Activated T-helper 2 cell treated with anti-CD3 and anti-CD28 coated beads, Interferon-gamma antibody, Interleukin-2, Interleukin-4, amounts not matched to agents 10 μg/mL and 5 μg/mL and 100 μg/mL, durations not matched to agents 14 hours and 24 hours and 36 hours (primary cell): ENCODE measurements around the gene PSPH. TPM values are rescaled to one million over a fixed set of nuclear protein-coding genes. Genes with fewer than 3 reads are reported as not detected.

ENCODE experiments used
- DNase-seq: peaks from one replicate; pipeline ENCODE4 v3.0.0; 2021; ENCODE audit warnings: low spot score
- H3K27ac Mint-ChIP-seq: one replicate; pipeline ENCODE4 v1.8.0; 2021; ENCODE audit warnings: mixed read lengths
- H3K27me3 Mint-ChIP-seq: one replicate; pipeline ENCODE4 v1.8.0; 2021; ENCODE audit warnings: low read depth, mixed read lengths
- H3K36me3 Mint-ChIP-seq: one replicate; pipeline ENCODE4 v1.8.0; 2021; ENCODE audit warnings: low read depth, mixed read lengths
- H3K4me1 Mint-ChIP-seq: one replicate; pipeline ENCODE4 v1.8.0; 2021; ENCODE audit warnings: low read depth, mixed read lengths
- H3K4me3 Mint-ChIP-seq: one replicate; pipeline ENCODE4 v1.8.0; 2021; ENCODE audit warnings: low read depth, mild to moderate bottlenecking, moderate library complexity, mixed read lengths
- H3K9me3 Mint-ChIP-seq: one replicate; pipeline ENCODE4 v1.8.0; 2021; ENCODE audit warnings: mixed read lengths
- intact Hi-C: fragments of 100-400 bp; cut with micrococcal nuclease; formaldehyde crosslinking; loops from one replicate; pipeline ENCODE4 v1.15.1; 2023
- total RNA-seq: library from RNA; stranded (reverse); gene quantifications from 2 replicates; pipeline ENCODE4 v1.2.3, GENCODE V29; 2022

Gene PSPH
- total RNA-seq, 1 donor from 2014 or later, result 20.8 TPM

DNA sequence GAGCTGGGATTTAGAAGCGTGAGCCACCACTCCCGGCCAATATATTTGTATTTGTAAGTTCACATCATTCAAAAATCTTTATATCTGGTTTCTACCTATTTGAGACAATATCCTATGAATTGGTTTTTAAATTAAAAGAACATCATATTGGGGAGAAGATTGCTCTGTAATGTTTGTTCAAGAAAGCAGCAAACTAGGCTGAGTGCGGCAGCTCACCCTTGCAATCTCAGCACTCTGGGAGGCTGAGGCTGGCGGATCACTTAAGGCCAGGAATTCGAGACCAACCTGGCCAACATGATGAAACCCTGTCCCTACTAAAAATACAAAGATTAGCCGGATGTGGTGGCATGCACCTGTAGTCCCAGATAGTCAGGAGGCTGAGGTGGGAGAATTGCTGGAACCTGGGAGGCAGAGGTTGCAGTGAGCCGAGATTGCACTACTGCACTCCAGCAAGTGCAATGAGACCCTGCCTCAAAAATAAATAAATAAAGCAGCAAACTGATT lies 77.4 kb downstream of the PSPH start:
- Mint-ChIP-seq H3K9me3 (no peaks in the 10 kb centered on the region), H3K27me3 (no peaks in the 10 kb centered on the region), H3K4me1 (peaks cover 4% of the 10 kb centered on the region), H3K27ac (no peak overlapping the region), H3K36me3 (peaks cover 25% of the 10 kb centered on the region), H3K4me3 (no peak overlapping the region)
- intact Hi-C loops, result no loop called here
- DNase-seq, result no peak

DNA sequence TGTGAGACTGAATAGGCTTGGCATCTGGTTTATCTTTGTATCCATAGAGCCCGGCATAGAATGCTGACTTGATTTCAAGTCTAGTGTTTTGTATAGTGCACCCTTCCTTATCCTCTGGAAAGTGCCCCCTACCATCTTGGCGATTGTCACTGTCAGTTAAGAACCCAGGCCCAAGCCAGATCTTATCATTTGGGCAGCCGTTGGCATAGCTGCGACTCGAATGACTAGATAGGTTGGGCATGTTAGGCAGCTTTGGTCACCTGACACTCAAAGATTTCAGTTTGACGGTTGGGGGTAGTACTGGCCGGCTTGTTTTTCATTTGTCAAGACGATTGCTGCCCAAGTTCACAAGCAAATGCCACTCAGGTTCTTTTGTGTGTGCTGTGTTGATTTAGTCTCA lies 80.3 kb downstream of the PSPH start:
- Mint-ChIP-seq H3K27ac (no peak overlapping the region), H3K27me3 (no peaks in the 10 kb centered on the region), H3K9me3 (no peaks in the 10 kb centered on the region), H3K36me3 (peaks cover 21% of the 10 kb centered on the region), H3K4me1 (peaks cover 6% of the 10 kb centered on the region), H3K4me3 (no peak overlapping the region)
- no peak for DNase-seq
- intact Hi-C loops, result no loop called here

DNA sequence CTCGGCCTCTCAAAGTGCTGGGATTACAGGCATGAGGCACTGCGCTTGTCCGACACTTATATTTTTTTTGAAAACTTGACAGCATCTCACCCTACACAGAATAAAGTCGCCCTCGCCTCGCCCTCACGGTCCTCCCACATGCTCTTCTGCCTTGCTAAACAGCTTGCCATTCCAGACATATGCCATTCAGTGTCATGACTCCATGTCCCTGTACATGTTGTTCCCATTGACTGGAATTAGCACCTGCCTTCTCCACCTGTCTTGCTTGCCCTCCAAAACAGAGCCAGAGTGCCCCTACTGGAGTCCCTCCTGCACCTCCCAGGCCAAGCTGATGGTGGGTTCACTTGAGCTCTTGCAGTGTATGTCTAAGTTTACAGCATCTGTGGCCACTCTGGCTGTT lies 80.7 kb downstream of the PSPH start:
- DNase-seq, result no peak
- intact Hi-C loops, result no loop called here
- peaks cover 6% of the 10 kb centered on the region for H3K4me1 Mint-ChIP-seq
- no peak overlapping the region for H3K27ac Mint-ChIP-seq
- peaks cover 21% of the 10 kb centered on the region for H3K36me3 Mint-ChIP-seq
- H3K27me3 Mint-ChIP-seq, result no peaks in the 10 kb centered on the region
- no peaks in the 10 kb centered on the region for H3K9me3 Mint-ChIP-seq
- no peak overlapping the region for H3K4me3 Mint-ChIP-seq

DNA sequence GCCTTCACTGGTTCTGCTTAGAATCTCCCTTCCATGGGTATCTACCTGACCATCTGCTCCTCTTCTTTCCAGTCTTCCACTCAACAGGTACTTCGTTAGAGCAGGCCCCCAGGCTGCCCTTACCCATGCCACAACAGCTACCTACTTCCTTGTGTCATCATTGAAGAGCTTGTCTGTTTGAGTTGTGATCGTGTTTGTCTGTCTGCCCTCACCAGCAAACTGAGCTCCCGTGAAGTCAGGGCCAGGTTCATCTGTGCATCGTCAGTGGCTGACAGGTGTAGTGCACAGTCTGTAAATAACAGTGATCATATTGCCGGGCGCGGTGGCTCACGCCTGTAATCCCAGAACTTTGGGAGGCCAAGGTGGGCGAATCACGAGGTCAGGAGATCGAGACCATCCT lies 81.9 kb downstream of the PSPH start:
- Mint-ChIP-seq H3K27me3 (no peaks in the 10 kb centered on the region), H3K27ac (no peak overlapping the region)

DNA sequence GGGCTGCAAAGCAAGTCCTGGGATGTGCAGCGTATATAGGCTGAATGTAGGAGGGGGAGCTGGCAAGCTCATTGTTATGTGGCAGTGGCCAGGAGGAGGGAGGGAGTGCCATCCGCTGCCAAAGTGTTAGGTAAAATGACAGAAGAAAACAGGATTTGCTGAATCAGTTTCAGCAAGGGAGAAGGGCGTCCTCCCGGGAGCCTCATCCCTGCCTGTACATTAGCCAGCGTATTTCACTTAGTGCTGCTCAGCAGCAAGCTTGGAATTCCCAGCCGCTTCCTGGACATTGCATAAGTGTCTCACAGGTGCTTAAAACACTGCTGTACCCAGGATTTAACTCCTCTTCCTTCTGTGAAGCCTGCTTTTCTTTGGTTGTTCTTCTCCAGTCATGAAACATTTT lies 84.4 kb downstream of the PSPH start:
- Mint-ChIP-seq H3K36me3 (peaks cover 21% of the 10 kb centered on the region), H3K27me3 (no peaks in the 10 kb centered on the region), H3K4me1 (peaks cover 14% of the 10 kb centered on the region), H3K27ac (no peak overlapping the region), H3K4me3 (no peak overlapping the region), H3K9me3 (no peaks in the 10 kb centered on the region)
- no peak for DNase-seq
- intact Hi-C loops, result no loop called here

More for the DNA sequence above, 81.9 kb downstream of the PSPH start:
- intact Hi-C loops, result no loop called here
- Mint-ChIP-seq H3K9me3 (no peaks in the 10 kb centered on the region), H3K4me1 (peaks cover 6% of the 10 kb centered on the region), H3K4me3 (no peak overlapping the region), H3K36me3 (peaks cover 21% of the 10 kb centered on the region)
- DNase-seq, result no peak

DNA sequence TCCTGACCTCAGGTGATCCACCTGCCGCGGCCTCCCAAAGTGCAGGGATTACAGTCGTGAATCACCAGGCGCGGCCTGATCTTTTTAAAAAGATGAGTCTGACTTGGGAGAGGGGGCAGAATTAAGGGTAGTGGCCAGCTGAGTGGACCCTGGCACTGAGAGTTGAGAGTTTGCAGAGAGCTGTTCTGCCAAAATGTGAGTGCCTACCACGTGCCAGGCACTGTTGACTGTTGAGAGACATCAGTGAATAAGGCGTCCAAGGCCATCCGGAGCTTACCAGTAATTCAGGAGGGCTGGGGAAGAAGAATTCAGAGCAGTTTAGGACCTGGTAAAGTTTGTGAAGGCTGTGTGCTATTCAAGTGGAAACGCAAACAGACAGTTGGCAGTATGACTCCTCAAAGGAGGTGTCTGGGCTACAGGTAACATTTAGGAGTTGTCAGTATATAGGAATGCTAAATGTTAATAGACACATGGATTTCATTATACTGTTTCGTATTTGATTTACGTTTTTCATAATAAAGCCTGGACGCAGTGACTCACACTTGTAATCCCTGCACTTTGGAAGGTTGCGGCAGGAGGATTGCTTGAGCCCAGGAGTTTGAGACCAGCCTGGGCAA lies 85.3 kb downstream of the PSPH start:
- no peak for DNase-seq
- Mint-ChIP-seq H3K36me3 (peaks cover 19% of the 10 kb centered on the region), H3K27ac (no peak overlapping the region), H3K4me1 (peaks cover 14% of the 10 kb centered on the region), H3K27me3 (no peaks in the 10 kb centered on the region), H3K4me3 (peak overlapping the region; percentile 38), H3K9me3 (no peaks in the 10 kb centered on the region)
- intact Hi-C loops, result no loop called here

DNA sequence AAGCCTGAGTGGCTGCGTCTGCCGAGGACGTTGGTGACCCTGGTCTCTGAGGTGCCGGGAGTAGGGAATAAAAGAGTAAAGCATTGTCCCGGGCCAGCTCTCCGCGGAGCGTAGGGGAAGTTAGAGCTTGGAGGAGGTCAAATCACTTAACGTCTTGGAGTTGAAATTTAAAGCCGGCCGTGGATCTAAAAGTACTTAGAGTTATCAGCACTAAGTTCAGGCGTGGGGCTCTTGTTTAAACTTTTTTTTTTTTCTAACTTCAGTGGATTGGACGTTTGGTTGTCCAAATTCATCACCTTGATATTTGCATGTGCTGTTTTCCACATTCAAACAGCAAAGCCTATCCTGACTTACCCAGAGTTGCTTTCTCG lies 86.2 kb downstream of the PSPH start:
- Mint-ChIP-seq H3K27ac (peak overlapping the region; percentile 73), H3K4me1 (peaks cover 10% of the 10 kb centered on the region), H3K9me3 (no peaks in the 10 kb centered on the region), H3K36me3 (peaks cover 14% of the 10 kb centered on the region), H3K27me3 (no peaks in the 10 kb centered on the region), H3K4me3 (peak overlapping the region; percentile 86)
- DNase-seq, result no peak
- intact Hi-C loops, result no loop called here

DNA sequence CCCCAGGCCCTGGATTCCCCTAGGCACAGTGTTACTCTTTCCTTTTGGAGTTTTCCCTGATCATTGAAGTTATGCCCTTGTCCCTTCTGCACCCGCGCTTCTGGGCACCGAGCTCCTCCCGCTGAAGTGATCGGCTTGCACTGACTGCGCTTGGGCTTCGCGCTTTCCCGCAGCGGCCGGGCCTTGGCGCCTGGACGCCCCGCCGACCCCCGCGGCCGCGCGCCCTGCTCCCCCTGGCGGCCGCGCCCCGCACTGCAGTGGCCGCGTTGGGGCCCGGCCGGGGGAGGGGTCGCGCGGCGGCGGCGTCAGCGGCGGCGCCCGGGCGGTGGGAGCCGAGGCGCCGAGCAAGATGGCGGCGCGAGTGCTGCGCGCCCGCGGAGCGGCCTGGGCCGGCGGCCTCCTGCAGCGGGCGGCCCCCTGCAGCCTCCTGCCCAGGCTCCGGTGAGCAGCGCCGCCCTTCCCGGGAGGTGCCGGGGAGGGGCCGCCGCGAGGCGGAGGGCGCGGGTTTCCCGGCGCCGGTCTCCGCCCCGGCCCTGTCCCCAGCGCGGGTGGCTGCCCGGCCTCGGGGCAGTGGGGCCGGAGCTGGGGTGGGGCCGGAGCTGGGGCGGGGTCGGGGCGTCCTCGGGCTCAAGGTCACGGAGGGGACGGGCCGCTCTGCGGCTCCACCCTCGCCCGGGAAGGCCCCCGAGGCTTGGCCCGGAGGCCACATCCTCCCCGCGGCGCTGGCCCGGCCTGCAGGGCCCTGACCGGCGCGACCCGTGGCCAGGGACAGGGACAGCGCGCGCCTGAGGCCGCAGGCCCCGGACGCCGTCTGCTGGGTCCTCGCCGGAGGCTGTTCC lies 86.8 kb downstream of the PSPH start, which contains the start of gene NIPSNAP2:
TSS of gene NIPSNAP2 (plus strand) at position 325 of the 839 bp plus-strand sequence. CDS start at position 350, 25 bp downstream.
- DNase-seq, result peak; percentile 55
- peaks cover 10% of the 10 kb centered on the region for H3K4me1 Mint-ChIP-seq
- no peaks in the 10 kb centered on the region for H3K27me3 Mint-ChIP-seq
- intact Hi-C loops, result loop anchor here (1.0 kb wide), 2 partner anchors 12 to 87 kb away; partner anchors contain the start of genes CCT6A and PSPH
- H3K27ac Mint-ChIP-seq, result peak within 1 kb of the TSS; percentile 73
- H3K4me3 Mint-ChIP-seq, result peak within 1 kb of the TSS; percentile 86
- peaks cover 10% of the 10 kb centered on the region for H3K36me3 Mint-ChIP-seq
- no peaks in the 10 kb centered on the region for H3K9me3 Mint-ChIP-seq

DNA sequence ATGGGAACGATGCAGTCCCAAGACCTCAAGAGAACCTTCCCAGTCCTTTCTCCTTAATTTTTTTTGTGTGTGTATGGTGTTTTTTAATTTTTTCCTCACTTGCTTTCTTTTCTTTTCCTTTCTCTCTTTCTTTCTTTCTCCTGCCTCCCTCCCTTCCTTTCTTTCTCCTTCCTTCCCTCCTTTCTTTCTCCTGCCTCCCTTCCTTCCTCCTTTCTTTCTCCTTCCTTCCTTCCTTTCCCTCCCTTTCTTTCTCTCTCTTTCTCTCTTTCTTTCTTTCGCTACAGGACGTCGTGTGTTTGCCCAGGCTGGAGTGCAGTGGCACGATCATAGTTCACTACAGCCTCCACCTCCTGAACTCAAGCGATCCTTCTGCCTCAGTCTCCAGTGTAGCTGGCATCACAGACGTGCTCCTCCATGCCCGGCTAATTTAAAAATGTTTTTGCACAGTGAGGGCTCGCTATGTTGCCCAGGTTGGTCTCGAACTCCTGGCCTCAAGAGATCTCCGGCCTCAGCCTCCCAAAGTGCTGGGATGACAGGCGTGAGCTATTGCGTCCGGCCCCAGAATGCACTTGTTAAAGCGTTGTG lies 87.6 kb downstream of the PSPH start:
- H3K27me3 Mint-ChIP-seq, result no peaks in the 10 kb centered on the region
- peak overlapping the region; percentile 55 for H3K4me3 Mint-ChIP-seq
- no peak for DNase-seq
- no peaks in the 10 kb centered on the region for H3K9me3 Mint-ChIP-seq
- intact Hi-C loops, result loop anchor here (1.0 to 2.0 kb wide), 3 partner anchors 11 to 321 kb away; partner anchors contain the start of genes CCT6A and PSPH
- peak overlapping the region; percentile 5 for H3K27ac Mint-ChIP-seq
- H3K4me1 Mint-ChIP-seq, result peaks cover 10% of the 10 kb centered on the region
- peaks cover 4% of the 10 kb centered on the region for H3K36me3 Mint-ChIP-seq

DNA sequence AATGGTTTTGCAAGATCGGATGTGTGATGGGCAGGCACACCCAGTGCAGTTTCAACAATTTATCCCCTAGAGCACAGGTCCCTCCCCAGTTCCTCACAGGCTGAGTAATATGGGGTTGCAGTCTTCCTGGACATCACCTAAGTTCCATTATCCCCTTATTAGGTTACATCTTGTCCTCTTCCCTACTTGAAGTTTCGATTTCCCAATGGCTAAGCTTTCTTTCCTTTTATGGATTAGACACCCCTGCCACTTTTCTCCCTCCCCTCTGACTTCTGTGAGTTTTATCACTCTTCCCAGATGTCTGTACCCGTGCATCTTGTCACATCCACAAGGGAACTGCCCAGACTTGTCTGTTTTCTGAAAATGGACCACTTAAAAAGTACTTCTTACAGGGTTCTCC lies 89.2 kb downstream of the PSPH start:
- Mint-ChIP-seq H3K27ac (no peak overlapping the region), H3K4me3 (no peak overlapping the region), H3K27me3 (no peaks in the 10 kb centered on the region), H3K4me1 (peaks cover 8% of the 10 kb centered on the region), H3K36me3 (peaks cover 5% of the 10 kb centered on the region), H3K9me3 (no peaks in the 10 kb centered on the region)
- no peak for DNase-seq
- intact Hi-C loops, result loop anchor here (2.0 kb wide), 1 partner anchor 319 kb away; no protein-coding TSS in a partner anchor
